GM12878 (cell line): ENCODE measurements around the gene PLA2G2C. TPM values are rescaled to one million over a fixed set of nuclear protein-coding genes. Genes with fewer than 3 reads are reported as not detected.
A peak's percentile ranks its signal among the peaks of the same experiment; 100 is the strongest.

Experiments used
- ATAC-seq: fragments of 200-7000 bp; cut with Tn5 transposase; 3 replicates; pipeline ENCODE4 v1.9.1; 2020; ENCODE audit warnings: mild to moderate bottlenecking, moderate library complexity
- BruUV-seq: library from RNA; stranded (reverse); fragments of 400-500 nt; replicated peaks from 2 replicates; lab custom pipeline; 2021; lab: Mats Ljungman, UMichigan
- CTCF ChIA-PET: fragments of 300-600 bp; sonication (Branson Sonifier 250); formaldehyde crosslinking; extraction: SDS; loops from one replicate; lab custom pipeline; 2021; ENCODE audit warnings: inconsistent platforms; lab: Yijun Ruan, JAX
- POLR2A ChIA-PET: fragments of 350-600 bp; formaldehyde crosslinking; extraction: SDS; loops from one replicate; lab custom pipeline; 2021; ENCODE audit warnings: inconsistent platforms; lab: Charles Lee
- RAD21 ChIA-PET: fragments of 300-600 bp; sonication (Branson Sonifier 250); formaldehyde crosslinking; loops from one replicate; lab custom pipeline; 2023; ENCODE audit warnings: antibody characterized with exemption; ENCODE audit not compliant: unreplicated experiment; lab: Charles Lee
- SMC1A ChIA-PET: fragments of 300-600 bp; sonication (Branson Sonifier 250); formaldehyde crosslinking; loops from one replicate; lab custom pipeline; 2023; ENCODE audit not compliant: unreplicated experiment, uncharacterized antibody; lab: Charles Lee
- DNase-seq: peaks from one replicate; pipeline ENCODE4 v3.0.0-alpha.2; 2011; ENCODE audit warnings: low read depth, low spot score
- FAIRE-seq: peaks from 3 replicates; lab custom pipeline; 2011; peaks lifted over from hg19 to GRCh38; lab: Jason Lieb, UNC
- H2AFZ ChIP-seq: 2 replicates; pipeline ENCODE4 v1.6.0; 2011; ENCODE audit warnings: low read depth, low read length, control low read depth; ENCODE audit not compliant: control insufficient read depth
- H3K27ac ChIP-seq: 2 replicates; pipeline ENCODE4 v1.5.1; 2011; ENCODE audit warnings: control low read depth; ENCODE audit not compliant: control insufficient read depth, insufficient read depth
- H3K27me3 ChIP-seq, 2 experiments: replicated peaks in 1 of 2; 2 replicates each; pipeline versions ENCODE4 v1.6.0 to v1.6.1; 2011; ENCODE audit warnings: low read length in 1 of 2; ENCODE audit not compliant: control insufficient read depth in 2 of 2, insufficient read depth in 2 of 2
- H3K36me3 ChIP-seq, 2 experiments: 2 replicates each; pipeline ENCODE4 v1.5.1; 2011; ENCODE audit warnings: low read length in 1 of 2; ENCODE audit not compliant: control insufficient read depth in 2 of 2, insufficient read depth in 2 of 2
- H3K4me1 ChIP-seq: 2 replicates; pipeline ENCODE4 v1.6.1; 2011; ENCODE audit warnings: mild to moderate bottlenecking, low read length, moderate library complexity, mixed read lengths; ENCODE audit not compliant: control insufficient read depth, insufficient read depth
- H3K4me2 ChIP-seq: 2 replicates; pipeline ENCODE4 v1.6.0; 2011; ENCODE audit warnings: control low read depth; ENCODE audit not compliant: control insufficient read depth, insufficient read depth
- H3K4me3 ChIP-seq: fragments of 200-600 bp; sonication (generic); 2 replicates; pipeline ENCODE4 v1.5.1; 2016
- H3K79me2 ChIP-seq: 2 replicates; pipeline ENCODE4 v1.6.0; 2011; ENCODE audit warnings: low read length; ENCODE audit not compliant: control insufficient read depth, insufficient read depth
- H3K9ac ChIP-seq: 2 replicates; pipeline ENCODE4 v1.8.0; 2011; ENCODE audit warnings: low read length, control low read depth, mixed read lengths; ENCODE audit not compliant: control insufficient read depth, insufficient read depth
- H3K9me3 ChIP-seq: replicated peaks from 3 replicates; pipeline ENCODE4 v1.5.1; 2011; ENCODE audit warnings: mild to moderate bottlenecking, low read length; ENCODE audit not compliant: control insufficient read depth, insufficient read depth
- H4K20me1 ChIP-seq: 2 replicates; pipeline ENCODE4 v1.6.0; 2011; ENCODE audit not compliant: control insufficient read depth, insufficient read depth
- CHD2 ChIP-seq: IDR thresholded peaks from 2 replicates; pipeline ENCODE4 v1.6.1; 2011; ENCODE audit warnings: low read depth, low read length, improper control_type of control experiment, borderline replicate concordance
- WGBS: methylation state at CpG from one replicate; pipeline ENCODE4 v1.1.6; 2016; ENCODE audit warnings: low lambda C conversion rate; ENCODE audit not compliant: insufficient replicate concordance, insufficient coverage; ENCODE audit errors: missing lambda C conversion rate; 5-methylcytosine and 5-hydroxymethylcytosine counted together
- in situ Hi-C: fragments of 300-500 bp; cut with MboI; formaldehyde crosslinking; loops from 9 replicates; pipeline ENCODE4 v1.14.3; 2018; ENCODE audit warnings: mixed read lengths
- intact Hi-C: fragments of 100-400 bp; cut with micrococcal nuclease; formaldehyde crosslinking; loops from one replicate; pipeline ENCODE4 v1.14.2; 2022; ENCODE audit not compliant: unreplicated experiment
- polyA plus RNA-seq, 11 experiments: library from polyadenylated mRNA; depleted of rRNA in 4 of 11; unstranded in 6 of 11; stranded (reverse) in 5 of 11; fragments of >200 nt; fragmentation: Nextera tagmentation in 4 of 11; fragmentation: Illumina TruSeq in 1 of 11; extraction: Ambion mirVana in 4 of 11; extraction: Trizol in 1 of 11; gene quantifications; 1 replicate in 1 of 11; 2 replicates in 10 of 11; pipeline versions ENCODE4 v1.2.1 to v1.2.3, GENCODE V29; 2011 to 2016; ENCODE audit warnings: inconsistent platforms in 2 of 11, missing spikeins in 2 of 11, low read depth in 1 of 11
- total RNA-seq, 4 experiments: library from RNA; depleted of rRNA in 3 of 4; stranded (reverse); fragments of >200 nt in 3 of 4; fragmentation: Illumina TruSeq in 1 of 4; extraction: Trizol in 1 of 4; gene quantifications; 2 replicates each; pipeline versions ENCODE4 v1.2.1 to v1.2.3, GENCODE V29; 2013 to 2021
- TF ChIP-seq, protein P1 (sequence below): fragments of 450-650 bp; IDR thresholded peaks from 2 replicates; pipeline ENCODE4 v1.6.1; 2018; ENCODE audit warnings: borderline replicate concordance, mild to moderate bottlenecking; ENCODE audit not compliant: partially characterized antibody

PLA2G2C gene
- total and polyA plus RNA-seq, 10 of the 15 experiments (the other 5 are each of a cell fraction or from before 2014, with no cell fraction given), result 0.05 TPM; not detected in 9

DNA sequence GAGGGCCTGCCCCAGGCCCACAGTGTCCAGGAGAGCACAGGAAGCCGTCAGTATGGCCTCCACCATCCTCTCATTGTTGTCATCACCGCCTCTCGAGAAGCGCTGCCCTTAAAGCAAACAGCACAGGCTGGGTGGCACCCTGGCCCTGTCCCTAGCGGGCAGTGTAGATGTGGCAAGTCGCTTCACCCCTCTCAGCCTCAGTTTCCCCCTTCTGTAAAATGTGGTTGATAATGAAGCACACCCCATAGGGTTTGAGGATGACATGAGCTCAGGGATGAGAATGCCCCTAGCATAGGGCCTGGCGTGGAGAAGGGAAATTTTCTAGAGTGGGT lies 33.8 kb downstream of the PLA2G2C start:
- ATAC-seq, result peak; percentile 16; the same call in 2 of the 3 replicates
- Histone ChIP-seq H3K9me3 (no peaks in the 10 kb centered on the region; the same call in 2 of the 3 replicates), H2AFZ (no peak overlapping the region), H3K36me3 (no peaks in the 10 kb centered on the region), H3K9ac (no peak overlapping the region), H3K4me2 (no peak overlapping the region; the same call in 1 of the 2 replicates), H4K20me1 (no peaks in the 10 kb centered on the region), H3K27ac (no peak overlapping the region), H3K4me1 (peaks cover 9% of the 10 kb centered on the region), H3K79me2 (no peaks in the 10 kb centered on the region), H3K27me3 (no peaks in the 10 kb centered on the region), H3K4me3 (no peak overlapping the region)
- WGBS, result 55% methylated on average over 7 of the region's 7 CpGs
- ChIA-PET POLR2A (interaction anchor here (0.7 to 1.5 kb wide), 3 partner anchors 51 to 173 kb away, joined by 3 to 4 read pairs (median 4); partner anchors contain the start of gene PLA2G2A), SMC1A (interaction anchor here (1.1 to 4.6 kb wide), 9 partner anchors 19 to 233 kb away, joined by 3 to 41 read pairs (median 11); partner anchors contain the start of gene PLA2G2A), CTCF (interaction anchor here (0.7 to 10.8 kb wide), 21 partner anchors 8 to 437 kb away, joined by 3 to 181 read pairs (median 5); partner anchors contain the start of genes OTUD3, PLA2G2D and PLA2G2E), RAD21 (interaction anchor here (1.0 to 4.2 kb wide), 10 partner anchors 19 to 271 kb away, joined by 5 to 91 read pairs (median 10); partner anchors contain the start of gene OTUD3)
- FAIRE-seq, result no peak
- in situ Hi-C loops (loop anchor here (5.0 kb wide), 1 partner anchor 235 kb away; no protein-coding TSS in a partner anchor), intact Hi-C loops (loop anchor here (1.0 to 5.0 kb wide), 5 partner anchors 45 to 270 kb away; partner anchors contain the start of gene OTUD3)
- TF ChIP-seq CHD2, result 0 out of 2 replicates have a peak, but pooled peaks have one; percentile 1
- TF ChIP-seq, protein P1, sequence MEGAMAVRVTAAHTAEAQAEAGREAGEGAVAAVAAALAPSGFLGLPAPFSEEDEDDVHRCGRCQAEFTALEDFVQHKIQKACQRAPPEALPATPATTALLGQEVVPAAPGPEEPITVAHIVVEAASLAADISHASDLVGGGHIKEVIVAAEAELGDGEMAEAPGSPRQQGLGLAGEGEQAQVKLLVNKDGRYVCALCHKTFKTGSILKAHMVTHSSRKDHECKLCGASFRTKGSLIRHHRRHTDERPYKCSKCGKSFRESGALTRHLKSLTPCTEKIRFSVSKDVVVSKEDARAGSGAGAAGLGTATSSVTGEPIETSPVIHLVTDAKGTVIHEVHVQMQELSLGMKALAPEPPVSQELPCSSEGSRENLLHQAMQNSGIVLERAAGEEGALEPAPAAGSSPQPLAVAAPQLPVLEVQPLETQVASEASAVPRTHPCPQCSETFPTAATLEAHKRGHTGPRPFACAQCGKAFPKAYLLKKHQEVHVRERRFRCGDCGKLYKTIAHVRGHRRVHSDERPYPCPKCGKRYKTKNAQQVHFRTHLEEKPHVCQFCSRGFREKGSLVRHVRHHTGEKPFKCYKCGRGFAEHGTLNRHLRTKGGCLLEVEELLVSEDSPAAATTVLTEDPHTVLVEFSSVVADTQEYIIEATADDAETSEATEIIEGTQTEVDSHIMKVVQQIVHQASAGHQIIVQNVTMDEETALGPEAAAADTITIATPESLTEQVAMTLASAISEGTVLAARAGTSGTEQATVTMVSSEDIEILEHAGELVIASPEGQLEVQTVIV, result no peak
- no peak for DNase-seq
- no TSS peak for BruUV-seq
